GM18868 (cell line): ENCODE results near the gene R3HDM4.

Source experiments
- ATAC-seq: cut with Tn5 transposase; IDR thresholded peaks from one replicate; pipeline ENCODE4 v1.9.1; 2021; ENCODE audit warnings: mild to moderate bottlenecking, moderate library complexity; ENCODE audit not compliant: unreplicated experiment

The R3HDM4 gene

DNA sequence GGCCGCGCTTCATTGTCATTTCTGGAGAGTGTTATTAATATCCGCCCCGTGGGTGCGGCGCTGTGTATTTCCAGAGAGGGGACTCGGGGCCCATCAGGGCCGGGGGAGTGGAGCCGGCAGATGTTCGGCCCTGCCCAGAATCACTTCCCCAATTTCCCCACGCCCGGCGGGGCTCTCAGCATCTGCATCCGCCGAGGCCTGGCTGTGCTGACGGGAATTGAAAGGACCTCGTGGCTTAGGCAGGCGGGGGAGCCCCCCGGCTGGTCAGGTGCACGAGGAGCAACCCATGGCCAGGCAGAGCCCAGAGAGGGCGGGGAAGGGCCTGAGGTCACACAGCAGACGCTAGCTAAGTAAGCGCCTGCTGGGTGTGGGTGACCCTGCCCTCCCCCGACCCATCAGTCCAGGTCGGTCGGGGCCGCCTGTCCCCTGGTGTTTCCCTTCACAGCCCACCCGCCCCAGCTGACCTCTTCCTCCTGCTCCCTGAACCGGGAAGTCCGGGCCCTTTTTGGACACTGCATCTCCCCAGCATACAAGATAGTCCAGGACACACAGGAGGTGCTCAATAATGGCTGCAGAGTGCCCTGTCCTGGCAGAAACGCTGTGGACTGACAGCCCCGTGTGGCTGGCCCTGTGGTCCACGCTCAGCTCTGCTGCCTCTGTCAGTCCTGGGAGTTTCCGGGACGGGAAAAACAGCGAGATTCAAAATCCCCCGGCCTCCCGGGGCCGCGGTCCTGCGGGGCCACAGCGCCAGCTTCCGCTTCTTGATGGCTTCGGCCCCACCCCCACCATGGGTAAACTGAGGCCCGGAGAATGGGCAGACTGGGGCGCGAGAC, 34.9 kb upstream of the R3HDM4 start:
- peak; percentile 65 for ATAC-seq

DNA sequence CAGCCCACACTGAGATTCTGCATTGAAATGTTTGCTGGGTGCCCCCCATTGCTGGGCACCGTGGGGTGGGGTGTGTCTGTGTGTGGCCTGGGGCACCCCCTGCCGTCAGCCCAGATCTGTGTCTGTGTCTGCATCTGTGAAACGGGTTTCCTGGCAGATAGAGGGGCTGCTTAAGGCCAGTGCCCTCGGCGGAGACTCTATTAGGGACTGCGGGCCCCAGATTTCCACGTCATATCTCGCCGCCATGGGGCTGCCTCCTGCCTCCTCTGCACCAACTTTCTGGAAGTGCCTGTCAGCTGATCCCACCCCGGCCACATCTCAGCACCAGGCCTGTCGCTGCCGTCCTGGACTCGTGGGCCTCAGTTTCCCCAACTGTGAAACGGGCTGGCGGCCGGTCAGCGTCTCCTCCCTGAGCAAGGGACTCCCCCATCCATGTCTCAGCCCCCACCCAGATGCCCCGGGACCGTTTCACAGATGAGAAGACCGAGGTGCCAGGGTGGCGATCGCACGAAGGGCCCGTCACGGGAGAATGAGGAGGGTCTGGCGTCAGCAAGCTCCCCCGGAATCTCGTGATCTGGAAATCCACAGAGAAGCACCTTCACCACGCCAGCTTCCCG, 34.2 kb upstream of the R3HDM4 start:
- peak; percentile 14 for ATAC-seq

DNA sequence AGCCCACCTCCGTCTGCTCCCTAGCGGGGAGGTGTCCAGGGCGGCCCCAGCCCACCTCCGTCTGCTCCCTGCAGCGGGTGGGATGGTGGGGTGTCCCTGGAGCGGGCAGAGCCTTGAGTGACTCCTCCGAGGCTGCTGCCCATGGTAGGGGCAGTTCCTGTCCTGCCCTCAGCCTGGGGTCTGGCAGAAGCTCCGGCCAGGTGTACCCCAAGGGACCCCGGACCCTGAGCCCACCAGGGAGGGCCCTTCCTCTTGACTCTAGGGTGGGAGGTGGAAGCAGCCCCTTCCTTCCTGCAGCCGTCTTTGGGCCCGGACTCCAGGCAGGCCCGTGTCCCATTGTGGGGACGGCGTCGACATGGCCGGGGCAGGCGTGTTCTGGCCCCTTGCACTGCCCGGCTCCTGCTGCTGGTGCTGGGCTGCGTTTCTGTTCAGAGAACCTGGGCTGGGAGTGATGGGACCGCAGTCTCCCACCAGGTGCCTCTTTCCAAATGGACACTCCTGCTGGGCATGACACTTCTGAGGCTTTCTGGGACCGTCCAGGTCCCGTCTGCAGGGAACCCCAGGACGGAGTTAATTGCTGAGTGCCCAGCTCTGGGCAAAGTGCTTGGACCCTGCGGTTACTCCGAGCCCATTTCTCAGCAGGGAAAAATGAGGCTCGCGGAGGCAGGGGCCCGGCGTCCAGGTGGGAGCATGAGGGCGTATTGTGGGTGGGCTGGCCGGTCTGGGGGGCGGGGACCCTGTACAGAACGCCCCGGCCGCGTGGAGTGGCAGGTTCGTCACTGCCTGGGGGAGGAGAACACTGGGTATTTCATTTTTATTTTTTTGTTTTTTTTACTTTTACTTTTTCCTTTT, 32.6 kb upstream of the R3HDM4 start:
- ATAC-seq, result no peak

DNA sequence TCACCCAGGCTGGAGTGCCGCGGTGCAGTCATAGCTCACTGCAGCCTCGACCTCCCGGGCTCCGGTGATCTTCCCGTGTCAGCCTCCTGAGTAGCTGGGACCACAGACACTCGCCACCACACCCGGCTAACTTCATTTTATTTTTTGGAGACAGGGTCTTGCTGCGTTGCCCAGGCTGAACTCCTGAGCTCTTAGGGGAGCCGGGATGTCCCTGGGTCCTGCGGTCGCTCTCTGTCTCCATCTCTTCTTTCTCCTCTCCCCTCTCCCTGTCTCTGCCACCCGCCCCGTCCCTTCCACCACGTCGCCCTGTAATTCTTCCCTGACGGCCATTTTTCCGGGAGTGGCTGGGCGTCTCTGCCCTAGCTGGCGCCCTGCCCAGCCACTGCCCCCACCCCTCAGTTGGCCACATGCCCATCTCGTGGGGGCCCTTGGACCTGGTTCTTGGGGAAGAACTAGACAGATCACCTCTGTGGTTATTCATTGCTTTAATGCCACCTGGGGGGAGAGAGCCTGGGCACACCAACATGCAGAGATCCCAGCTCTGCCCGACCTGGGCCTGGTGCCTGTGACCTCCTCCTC, 31.7 kb upstream of the R3HDM4 start:
- ATAC-seq, result no peak

DNA sequence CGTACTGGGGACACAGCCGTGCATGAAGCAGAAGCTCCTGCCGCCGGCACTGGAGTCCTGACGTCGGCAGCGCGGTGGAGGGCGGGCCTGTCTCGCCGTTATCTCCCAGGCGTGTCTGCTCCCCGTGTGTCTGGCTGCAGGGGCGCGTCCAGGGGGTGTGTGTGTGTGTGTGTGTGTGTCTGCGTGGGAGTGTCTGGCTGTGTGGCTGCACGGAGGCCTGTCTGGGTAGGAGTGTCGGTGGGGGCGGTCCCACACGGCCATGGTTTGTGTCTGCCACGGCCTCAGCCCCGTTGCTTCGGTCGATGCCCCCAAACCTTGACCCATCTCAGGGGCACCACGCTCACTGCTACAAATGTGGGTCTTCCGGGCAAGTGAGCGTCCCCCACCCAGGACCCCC, 31.1 kb upstream of the R3HDM4 start:
- no peak for ATAC-seq

DNA sequence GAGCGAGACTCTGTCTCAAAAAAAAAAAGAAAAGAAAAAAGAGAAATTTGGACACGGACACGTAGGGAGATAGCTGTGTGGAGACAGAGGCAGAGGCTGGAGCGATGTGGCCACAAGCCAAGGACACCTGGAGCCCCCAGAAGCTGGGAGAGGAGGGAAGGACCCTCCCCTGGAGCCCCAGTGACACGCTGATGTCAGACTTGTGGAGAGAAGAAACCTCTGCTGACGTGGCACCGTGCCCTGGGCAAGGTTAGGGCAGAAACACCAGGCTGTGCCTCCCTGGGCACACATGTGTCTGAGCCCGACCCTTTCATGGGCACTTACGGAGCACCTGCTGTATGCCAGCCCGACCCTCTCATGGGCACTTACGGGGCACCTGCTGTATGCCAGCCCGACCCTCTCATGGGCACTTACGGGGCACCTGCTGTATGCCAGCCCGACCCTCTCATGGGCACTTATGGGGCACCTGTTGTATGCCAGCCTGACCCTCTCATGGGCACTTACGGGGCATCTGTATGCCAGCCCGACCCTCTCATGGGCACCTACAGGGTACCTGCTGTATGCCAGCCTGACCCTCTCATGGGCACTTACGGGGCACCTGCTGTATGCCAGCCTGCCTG, 30.6 kb upstream of the R3HDM4 start:
- no peak for ATAC-seq

DNA sequence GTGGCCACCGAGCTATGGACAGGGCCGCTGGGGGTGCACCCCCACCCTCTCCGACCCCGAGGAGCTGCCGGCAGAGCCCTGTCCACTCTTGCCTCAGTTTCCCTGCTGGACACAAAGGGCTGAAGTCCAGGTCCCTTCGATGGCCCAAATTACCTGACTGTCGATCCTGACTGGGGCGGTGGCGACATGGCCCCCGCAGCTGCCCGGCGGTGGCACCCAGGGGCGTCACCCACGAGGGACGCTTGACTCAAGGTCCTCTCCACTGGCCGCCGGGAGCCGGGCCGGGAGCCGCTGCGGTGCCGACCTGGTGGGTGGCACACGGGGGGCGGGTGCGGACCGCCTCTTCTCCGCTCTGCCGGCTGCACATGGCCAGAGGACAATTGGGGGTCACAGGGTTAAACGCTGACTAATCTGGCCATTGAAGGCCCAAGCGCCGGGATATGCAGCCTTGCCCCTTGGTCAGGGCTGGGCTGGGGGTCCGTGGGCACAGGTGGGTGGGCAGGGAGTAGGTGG, 29.2 kb upstream of the R3HDM4 start:
- ATAC-seq, result no peak

DNA sequence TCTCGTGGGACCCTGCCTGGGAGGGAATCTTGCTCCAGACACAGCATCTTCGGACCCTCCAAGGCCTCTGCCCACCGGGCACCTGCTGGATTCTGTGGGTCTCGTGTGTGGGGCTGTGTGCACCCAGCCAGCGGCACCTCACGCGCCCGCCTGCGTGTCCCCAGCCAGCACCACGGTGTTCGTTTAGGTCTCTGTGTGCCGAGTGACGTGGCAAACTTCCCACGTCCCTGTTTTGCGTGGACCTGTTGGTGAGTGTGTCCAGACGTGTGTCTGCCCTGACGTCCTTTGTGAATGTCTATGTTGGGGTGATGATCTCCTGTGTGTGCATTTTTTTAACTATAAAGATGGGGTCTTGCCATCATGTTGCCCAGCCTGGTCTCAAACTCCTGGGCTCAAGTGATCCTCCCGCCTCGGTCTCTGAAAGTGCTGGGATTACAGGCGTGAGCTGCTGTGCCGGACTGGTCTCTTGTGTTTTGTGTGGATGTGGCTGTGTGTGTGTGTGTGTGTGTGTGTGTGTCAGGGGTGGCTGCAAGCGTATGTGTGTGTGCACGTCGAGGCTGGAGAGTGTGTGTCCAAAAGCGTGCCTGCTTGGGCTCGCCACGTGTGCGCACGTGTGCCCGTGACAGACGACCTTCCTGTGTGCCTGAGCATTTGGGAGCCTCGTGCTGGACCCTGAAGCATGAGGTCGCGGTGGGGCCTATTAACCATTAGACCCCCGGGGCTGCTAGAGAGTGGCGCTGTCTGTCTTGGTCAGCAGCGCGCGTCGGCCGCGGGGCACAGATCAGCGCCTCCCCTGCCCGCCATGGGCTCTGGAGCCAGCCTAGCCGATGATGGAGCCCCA, 28.5 kb upstream of the R3HDM4 start:
- no peak for ATAC-seq

DNA sequence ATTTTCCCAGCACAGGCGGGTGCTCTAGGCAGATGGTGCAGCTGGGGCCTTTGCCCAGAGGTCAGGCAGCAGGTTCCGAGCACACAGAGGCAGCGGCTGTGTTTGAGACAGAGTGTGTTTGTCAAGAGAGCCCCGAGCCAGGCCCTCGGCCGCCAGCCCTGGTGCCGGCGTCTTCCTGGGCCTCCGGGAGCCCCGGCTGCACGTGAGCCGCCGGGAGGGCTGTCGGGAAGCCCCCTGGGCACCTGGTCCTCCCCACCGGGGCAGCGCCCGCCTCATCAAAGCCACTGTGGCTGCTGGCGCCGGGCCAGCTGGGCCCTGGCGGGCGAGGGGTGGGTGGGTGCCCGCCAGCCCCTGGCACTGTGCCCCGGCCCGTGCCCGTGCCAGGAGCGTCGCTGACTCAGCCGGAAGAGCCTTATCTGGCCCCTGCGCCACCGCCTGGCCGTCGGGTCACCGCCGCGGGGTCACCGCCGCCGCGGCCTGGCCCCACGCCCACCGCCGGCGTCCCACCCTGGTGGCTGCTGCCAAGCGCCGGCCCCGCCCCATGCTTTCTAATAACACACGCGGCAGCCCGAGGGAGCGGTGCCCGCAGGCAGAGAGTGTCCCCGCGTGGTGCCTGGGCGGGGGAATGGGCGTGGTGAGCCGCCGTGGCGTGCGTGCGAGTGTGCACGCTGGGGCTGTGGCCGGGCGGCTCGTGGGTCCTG, 27.7 kb upstream of the R3HDM4 start:
- peak; percentile 54 for ATAC-seq

DNA sequence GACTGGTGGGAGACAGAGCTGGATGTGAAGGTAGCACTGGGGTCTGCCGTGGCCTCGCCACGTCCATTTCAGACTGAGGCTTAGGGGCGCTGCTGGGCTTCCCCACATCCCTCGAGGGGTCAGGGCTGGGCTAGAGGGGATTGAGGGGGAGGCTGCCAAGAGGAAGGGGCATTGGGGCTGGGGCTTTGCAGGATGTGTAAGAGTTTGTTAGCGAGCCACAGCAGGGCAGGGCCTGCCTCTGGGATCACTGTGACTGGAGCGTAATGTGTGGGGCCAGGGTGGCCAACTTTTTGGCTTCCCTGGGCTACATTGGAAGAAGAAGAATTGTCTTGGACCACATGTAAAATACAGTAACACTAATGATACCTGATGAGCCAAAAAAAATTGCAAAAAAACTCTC, 26.9 kb upstream of the R3HDM4 start:
- no peak for ATAC-seq

DNA sequence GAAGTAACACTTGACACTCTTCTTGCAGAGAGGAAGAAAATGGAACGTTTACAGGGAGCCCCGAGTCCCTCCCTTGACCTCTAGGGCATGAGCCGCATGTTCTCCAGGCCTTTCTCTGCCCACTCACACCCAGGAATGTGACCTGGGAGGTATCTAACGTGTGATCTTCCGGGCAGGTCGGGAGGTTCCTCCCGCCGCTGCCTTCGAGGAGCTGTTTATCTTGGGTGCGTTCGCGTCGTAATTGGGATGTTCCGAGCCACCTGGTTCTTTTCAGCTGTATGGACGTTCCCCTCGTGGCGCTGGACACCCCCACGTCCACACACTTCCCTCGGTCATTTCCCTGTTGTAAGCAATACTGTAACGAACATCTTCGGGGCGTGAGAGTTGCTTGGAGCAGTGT, 26.4 kb upstream of the R3HDM4 start:
- ATAC-seq, result no peak

DNA sequence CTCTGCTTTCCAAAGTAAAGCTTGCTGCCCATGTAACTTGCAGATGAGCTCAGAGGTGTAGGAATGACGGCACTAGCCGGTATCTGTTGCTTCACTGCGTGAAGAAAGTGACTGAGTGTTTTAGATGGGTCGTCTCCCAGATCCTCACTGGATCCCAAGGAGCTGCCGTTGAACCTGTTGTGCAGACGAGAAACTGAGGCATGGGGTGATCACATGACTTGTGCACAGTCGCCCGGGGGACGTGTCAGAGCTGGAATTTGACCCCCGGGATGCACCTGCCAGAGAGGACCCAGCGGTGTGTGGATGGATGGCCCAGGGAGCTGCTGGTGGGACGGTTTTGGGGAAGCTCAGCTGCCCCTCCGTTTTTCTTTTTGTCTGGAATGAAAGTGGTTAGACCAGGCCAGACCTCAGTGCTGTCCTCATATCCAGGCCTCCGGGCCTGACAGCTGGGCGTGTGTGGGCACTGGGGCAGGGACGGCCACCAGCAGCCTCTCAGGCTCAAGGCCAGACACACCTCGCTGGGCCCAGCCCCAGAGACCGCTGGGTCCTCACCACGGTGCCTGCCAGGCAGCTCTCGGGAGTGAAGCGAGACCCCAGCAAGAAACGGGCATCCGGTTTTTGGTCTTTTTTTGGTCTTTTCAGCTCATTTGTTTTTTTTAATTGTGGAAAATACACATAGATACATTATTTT, 25.4 kb upstream of the R3HDM4 start:
- ATAC-seq, result no peak

DNA sequence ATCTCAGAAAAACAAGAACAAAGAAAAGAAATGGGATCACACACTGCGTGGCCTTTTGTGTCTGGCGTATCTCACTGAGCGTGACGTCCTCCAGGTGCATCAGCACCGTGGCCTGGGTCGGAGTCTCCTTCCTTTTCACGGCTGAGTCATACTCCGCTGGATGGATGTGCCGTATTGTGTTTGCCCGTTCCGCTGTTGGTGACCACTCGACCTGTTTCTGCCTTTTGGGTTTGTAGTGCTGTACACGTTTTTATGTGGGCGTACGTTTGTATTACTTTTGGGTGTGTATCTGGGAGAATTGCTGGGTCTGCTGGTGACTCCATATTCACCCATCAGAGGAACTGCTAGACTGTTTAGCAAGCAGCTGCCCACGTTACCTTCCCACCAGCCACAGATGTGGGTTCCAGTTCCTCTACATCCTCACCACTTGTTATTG, 24.3 kb upstream of the R3HDM4 start:
- ATAC-seq, result no peak

DNA sequence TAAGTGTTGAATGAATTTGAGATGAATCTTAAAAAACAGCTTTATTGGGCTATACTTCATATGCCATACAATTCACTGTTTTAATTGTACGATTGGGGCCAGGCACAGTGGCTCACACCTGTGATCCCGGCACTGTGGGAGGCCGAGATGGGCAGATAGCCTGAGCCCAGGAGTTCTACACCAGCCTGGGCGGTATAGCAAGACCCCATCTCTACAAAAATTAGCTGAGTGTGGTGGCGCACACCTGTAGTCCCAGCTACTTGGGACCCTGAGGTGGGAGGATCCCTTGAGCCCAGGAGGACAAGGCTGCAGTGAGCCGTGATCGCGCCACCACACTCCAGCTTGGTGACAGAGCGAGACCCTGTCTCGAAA, 23.1 kb upstream of the R3HDM4 start:
- ATAC-seq, result no peak

DNA sequence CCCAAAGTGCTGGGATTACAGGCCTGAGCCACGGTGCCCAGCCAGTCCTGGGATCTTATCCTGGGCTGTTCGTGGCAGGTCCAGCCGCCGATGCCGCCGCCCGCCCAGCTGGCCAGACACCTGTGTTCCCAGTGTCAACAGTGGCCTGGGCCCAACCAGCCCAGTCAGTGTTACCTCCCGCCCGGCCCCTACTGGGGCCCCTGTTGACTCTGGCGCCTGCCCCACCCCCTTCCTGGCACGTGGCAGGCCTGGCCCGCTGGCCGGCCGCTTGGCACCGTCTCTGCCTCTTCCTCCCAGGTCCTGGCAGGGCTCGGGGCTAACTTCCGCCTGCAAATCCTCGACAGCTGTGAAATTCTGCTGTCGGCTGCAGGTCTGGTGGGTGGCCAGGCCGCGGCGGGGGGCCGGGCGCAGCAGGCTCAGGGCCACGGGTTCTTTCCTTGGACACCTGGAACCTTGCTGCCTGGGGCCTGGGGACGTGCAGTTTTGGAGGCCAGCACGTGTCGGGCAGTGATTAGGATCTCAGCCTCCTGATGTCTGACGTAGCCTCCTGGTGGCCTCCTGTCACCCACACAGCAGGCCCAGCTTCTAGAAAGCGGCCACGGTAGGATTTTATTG, 22.0 kb upstream of the R3HDM4 start:
- no peak for ATAC-seq

DNA sequence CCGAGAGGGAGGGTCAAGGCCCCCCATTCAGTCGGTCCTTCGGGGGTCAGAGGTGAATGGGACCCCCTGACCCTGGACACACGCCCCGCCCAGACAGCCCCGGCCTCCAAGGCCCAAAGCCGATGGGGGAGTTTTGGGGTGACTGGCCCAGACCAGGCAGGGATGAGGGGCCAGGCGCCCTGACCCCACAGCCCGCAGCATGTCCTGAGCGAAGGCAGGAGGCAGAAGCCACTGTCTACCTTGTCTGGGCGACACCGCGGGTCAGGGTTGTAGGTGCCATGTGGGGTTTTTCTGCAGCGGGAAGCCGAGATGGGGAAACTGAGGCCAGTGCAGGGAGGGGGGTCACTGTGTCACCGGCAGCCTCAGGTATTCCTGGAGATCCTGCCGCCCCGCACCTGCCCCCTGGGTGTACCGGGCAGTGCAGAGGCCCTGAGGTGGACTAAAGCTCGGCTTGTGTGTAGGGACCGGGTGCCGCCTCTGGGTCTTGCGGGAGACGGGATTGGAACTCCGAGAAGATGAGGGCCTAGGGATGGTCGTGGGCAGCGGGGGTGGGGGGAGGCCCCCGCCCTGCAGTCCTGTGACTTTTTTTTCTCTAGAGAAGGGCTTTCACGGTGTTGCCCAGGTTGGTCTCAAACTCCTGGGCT, 21.3 kb upstream of the R3HDM4 start:
- ATAC-seq, result no peak

DNA sequence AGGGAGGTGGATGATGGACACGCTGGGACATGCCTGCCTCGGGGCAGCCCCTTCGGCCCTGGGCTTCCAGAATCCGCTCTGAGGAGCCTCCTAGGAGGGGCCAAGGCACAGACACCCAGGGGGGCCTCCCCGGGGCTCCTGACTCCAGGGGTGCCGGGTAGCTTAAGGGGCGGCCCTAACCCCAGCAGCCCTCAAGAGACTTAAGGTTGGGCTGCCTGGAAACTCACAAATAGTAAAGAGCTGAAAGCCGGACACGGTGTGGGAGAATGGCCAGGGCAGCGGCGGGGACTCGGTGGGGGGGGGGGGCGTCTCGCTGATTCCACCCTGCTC, 20.5 kb upstream of the R3HDM4 start:
- ATAC-seq, result no peak
